ENCODE measurements around the gene ABCC12.

ABCC12 gene

GRCh38 chr16:48128769-48129168, 27.0 kb downstream of the ABCC12 start:
- H3K9me3 ChIP-seq (ENCODE audit: insufficient read depth, low read depth, low read length) = no peaks in the 10 kb centered on the region
- H3F3A ChIP-seq (ENCODE audit: low read depth) = no peaks in the 10 kb centered on the region
- H2AFZ ChIP-seq (ENCODE audit: low read length) = no peak overlapping the region
- no peaks in the 10 kb centered on the region for H3K27me3 ChIP-seq (ENCODE audit: insufficient read depth, low read length, poor library complexity, severe bottlenecking)
- H3K4me1 ChIP-seq (ENCODE audit: insufficient read depth, low read length, poor library complexity, severe bottlenecking) = no peaks in the 10 kb centered on the region
- no peaks in the 10 kb centered on the region for H3K9me2 ChIP-seq (replicated peaks; ENCODE audit: low read depth, low read length)
- no peak for TF ChIP-seq EZH2phosphoT487 (IDR thresholded peaks at IDR 0.05; ENCODE audit: borderline replicate concordance)
- TF ChIP-seq, protein P1, sequence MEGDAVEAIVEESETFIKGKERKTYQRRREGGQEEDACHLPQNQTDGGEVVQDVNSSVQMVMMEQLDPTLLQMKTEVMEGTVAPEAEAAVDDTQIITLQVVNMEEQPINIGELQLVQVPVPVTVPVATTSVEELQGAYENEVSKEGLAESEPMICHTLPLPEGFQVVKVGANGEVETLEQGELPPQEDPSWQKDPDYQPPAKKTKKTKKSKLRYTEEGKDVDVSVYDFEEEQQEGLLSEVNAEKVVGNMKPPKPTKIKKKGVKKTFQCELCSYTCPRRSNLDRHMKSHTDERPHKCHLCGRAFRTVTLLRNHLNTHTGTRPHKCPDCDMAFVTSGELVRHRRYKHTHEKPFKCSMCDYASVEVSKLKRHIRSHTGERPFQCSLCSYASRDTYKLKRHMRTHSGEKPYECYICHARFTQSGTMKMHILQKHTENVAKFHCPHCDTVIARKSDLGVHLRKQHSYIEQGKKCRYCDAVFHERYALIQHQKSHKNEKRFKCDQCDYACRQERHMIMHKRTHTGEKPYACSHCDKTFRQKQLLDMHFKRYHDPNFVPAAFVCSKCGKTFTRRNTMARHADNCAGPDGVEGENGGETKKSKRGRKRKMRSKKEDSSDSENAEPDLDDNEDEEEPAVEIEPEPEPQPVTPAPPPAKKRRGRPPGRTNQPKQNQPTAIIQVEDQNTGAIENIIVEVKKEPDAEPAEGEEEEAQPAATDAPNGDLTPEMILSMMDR (conservative IDR thresholded peaks at IDR 0.05; ENCODE audit: low read length) = no peak
- H3K36me3 ChIP-seq (ENCODE audit: insufficient read depth, low read length) = no peaks in the 10 kb centered on the region
- H3K79me2 ChIP-seq (ENCODE audit: insufficient read depth, low read length) = no peaks in the 10 kb centered on the region
- H3K4me3 ChIP-seq (ENCODE audit: low read length, poor library complexity, severe bottlenecking) = no peak overlapping the region
- no peak overlapping the region for H3K9ac ChIP-seq (ENCODE audit: low read depth, low read length, poor library complexity, severe bottlenecking)
- H4K20me1 ChIP-seq (ENCODE audit: insufficient read depth, low read length, poor library complexity, severe bottlenecking) = no peaks in the 10 kb centered on the region
- no peak overlapping the region for H3K4me2 ChIP-seq (ENCODE audit: low read depth, low read length, poor library complexity, severe bottlenecking)

DNA sequence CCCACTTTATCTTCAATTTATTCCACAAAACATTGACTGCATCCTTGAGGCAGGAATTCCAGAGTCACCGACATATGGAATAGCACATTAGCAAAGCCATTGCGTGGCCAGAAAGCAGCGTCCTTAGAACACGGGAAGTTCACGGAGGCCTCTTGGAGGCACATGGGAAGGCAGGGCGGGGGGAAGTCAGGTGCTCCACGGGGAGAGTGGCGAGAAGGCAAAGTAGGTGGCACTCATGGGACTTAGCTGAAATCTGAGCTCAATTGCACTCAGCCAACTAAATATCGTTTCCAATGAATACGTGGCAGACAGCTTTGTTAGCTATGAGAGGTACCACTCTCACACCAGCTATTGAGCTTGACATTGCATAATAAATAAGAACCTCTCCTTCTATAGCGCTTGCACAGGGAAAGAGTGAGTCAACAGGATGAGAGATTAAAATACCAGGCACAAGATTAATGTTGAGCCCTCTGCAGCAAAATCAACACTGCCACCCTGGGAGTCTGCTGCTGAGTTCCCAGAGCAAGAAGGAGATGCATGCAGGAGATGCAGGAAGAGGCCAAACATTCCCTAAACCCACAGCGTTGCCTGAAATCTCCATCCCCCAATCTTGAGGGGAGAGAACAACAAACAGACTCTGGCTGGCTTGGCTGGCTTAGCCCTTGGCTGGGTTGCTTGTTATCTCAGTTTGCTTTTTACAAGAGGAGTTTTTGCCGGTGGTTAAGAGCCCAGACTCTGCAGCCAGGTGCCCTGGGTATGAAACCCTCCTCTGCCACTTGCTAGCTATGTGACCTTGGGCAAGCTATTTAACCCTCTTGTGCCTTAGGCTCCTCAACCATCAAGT, 28.8 kb downstream of the ABCC12 start:
- Histone ChIP-seq H3K9me3 (ENCODE audit: insufficient read depth, low read depth, low read length) (no peaks in the 10 kb centered on the region), H3K9me2 (replicated peaks; ENCODE audit: low read depth, low read length) (no peaks in the 10 kb centered on the region), H3K9ac (ENCODE audit: low read depth, low read length, poor library complexity, severe bottlenecking) (no peak overlapping the region), H2AFZ (ENCODE audit: low read length) (no peak overlapping the region), H3K36me3 (ENCODE audit: insufficient read depth, low read length) (no peaks in the 10 kb centered on the region), H3K4me3 (ENCODE audit: low read length, poor library complexity, severe bottlenecking) (no peak overlapping the region), H3K79me2 (ENCODE audit: insufficient read depth, low read length) (no peaks in the 10 kb centered on the region), H3K27me3 (ENCODE audit: insufficient read depth, low read length, poor library complexity, severe bottlenecking) (no peaks in the 10 kb centered on the region), H3K4me2 (ENCODE audit: low read depth, low read length, poor library complexity, severe bottlenecking) (no peak overlapping the region), H3K4me1 (ENCODE audit: insufficient read depth, low read length, poor library complexity, severe bottlenecking) (no peaks in the 10 kb centered on the region), H3F3A (ENCODE audit: low read depth) (no peaks in the 10 kb centered on the region), H4K20me1 (ENCODE audit: insufficient read depth, low read length, poor library complexity, severe bottlenecking) (no peaks in the 10 kb centered on the region)
- TF ChIP-seq EZH2phosphoT487 (IDR thresholded peaks at IDR 0.05; ENCODE audit: borderline replicate concordance) = no peak
- TF ChIP-seq, protein P1 (conservative IDR thresholded peaks at IDR 0.05; ENCODE audit: low read length) = no peak

DNA sequence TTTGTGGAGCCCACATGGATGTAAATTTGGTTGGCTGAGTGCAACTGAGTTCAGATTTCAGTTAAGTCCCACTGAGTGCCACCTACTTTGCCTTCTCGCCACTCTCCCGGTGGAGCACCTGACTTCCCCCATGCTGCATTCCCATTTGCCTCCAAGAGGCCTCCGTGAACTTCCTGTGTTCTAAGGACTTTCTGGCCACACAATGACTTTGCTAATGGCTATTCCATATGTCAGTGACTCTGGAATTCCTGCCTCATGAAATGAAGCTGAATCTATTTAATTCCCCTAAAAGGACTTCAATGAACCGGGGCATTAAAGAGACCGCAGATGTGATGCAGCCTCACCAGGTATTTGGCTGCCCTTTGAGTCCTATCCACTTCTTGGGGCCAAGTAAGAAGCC, 29.9 kb downstream of the ABCC12 start:
- H3K27me3 ChIP-seq (ENCODE audit: insufficient read depth, low read length, poor library complexity, severe bottlenecking) = no peaks in the 10 kb centered on the region
- no peaks in the 10 kb centered on the region for H3F3A ChIP-seq (ENCODE audit: low read depth)

More for the DNA sequence above, 29.9 kb downstream of the ABCC12 start:
- TF ChIP-seq EZH2phosphoT487 (IDR thresholded peaks at IDR 0.05; ENCODE audit: borderline replicate concordance) = no peak
- TF ChIP-seq, protein P1 (conservative IDR thresholded peaks at IDR 0.05; ENCODE audit: low read length) = no peak
- Histone ChIP-seq H3K9me3 (ENCODE audit: insufficient read depth, low read depth, low read length) (no peaks in the 10 kb centered on the region), H3K4me2 (ENCODE audit: low read depth, low read length, poor library complexity, severe bottlenecking) (no peak overlapping the region), H3K4me3 (ENCODE audit: low read length, poor library complexity, severe bottlenecking) (no peak overlapping the region), H3K36me3 (ENCODE audit: insufficient read depth, low read length) (no peaks in the 10 kb centered on the region), H3K9ac (ENCODE audit: low read depth, low read length, poor library complexity, severe bottlenecking) (no peak overlapping the region), H3K4me1 (ENCODE audit: insufficient read depth, low read length, poor library complexity, severe bottlenecking) (no peaks in the 10 kb centered on the region), H2AFZ (ENCODE audit: low read length) (no peak overlapping the region), H3K79me2 (ENCODE audit: insufficient read depth, low read length) (no peaks in the 10 kb centered on the region), H4K20me1 (ENCODE audit: insufficient read depth, low read length, poor library complexity, severe bottlenecking) (no peaks in the 10 kb centered on the region), H3K9me2 (replicated peaks; ENCODE audit: low read depth, low read length) (no peaks in the 10 kb centered on the region)

All from Loucy (cell line).